ENCODE results near the gene RAB40C. TPM values are rescaled to one million over a fixed set of nuclear protein-coding genes. Genes with fewer than 3 reads are reported as not detected.

Gene RAB40C
- total RNA-seq, 3 donors from 2014 or later: 31.2 to 51.0 (median 40.1) TPM

GRCh38 chr16:560701-561412 lies 29.0 kb upstream of the RAB40C start:
- DNase-seq (no peak), ATAC-seq (no peak)
- Histone ChIP-seq H3K9me3 (no peaks in the 10 kb centered on the region), H3K4me3 (no peak overlapping the region), H3K4me1 (ENCODE audit: low read depth) (peaks cover 5% of the 10 kb centered on the region), H3K36me3 (ENCODE audit: low read depth) (no peaks in the 10 kb centered on the region)
- TF ChIP-seq CTCF (IDR thresholded peaks at IDR 0.05): no peak
- intact Hi-C loops (cut with DNase I, micrococcal nuclease): no loop called here

GRCh38 chr16:561413-561794 lies 28.5 kb upstream of the RAB40C start:
- H3K4me1 ChIP-seq (ENCODE audit: low read depth): peaks cover 7% of the 10 kb centered on the region
- no peaks in the 10 kb centered on the region for H3K36me3 ChIP-seq (ENCODE audit: low read depth)
- H3K9me3 ChIP-seq: no peaks in the 10 kb centered on the region
- intact Hi-C loops (cut with DNase I, micrococcal nuclease): no loop called here
- ATAC-seq (no peak), DNase-seq (no peak)
- H3K4me3 ChIP-seq: no peak overlapping the region
- TF ChIP-seq CTCF (IDR thresholded peaks at IDR 0.05): no peak

GRCh38 chr16:561957-562938 lies 27.6 kb upstream of the RAB40C start:
- intact Hi-C loops (cut with DNase I, micrococcal nuclease): no loop called here
- H3K4me3 ChIP-seq: no peak overlapping the region
- no peaks in the 10 kb centered on the region for H3K36me3 ChIP-seq (ENCODE audit: low read depth)
- no peaks in the 10 kb centered on the region for H3K9me3 ChIP-seq
- H3K4me1 ChIP-seq (ENCODE audit: low read depth): peaks cover 15% of the 10 kb centered on the region
- ATAC-seq (no peak), DNase-seq (no peak)
- TF ChIP-seq CTCF (IDR thresholded peaks at IDR 0.05): no peak

GRCh38 chr16:563072-563644 lies 26.7 kb upstream of the RAB40C start:
- DNase-seq: no peak
- ATAC-seq: no peak
- intact Hi-C loops (cut with DNase I, micrococcal nuclease): no loop called here

More at GRCh38 chr16:563072-563644, 26.7 kb upstream of the RAB40C start:
- H3K4me1 ChIP-seq (ENCODE audit: low read depth): peaks cover 23% of the 10 kb centered on the region
- no peak for TF ChIP-seq CTCF (IDR thresholded peaks at IDR 0.05)
- no peak overlapping the region for H3K4me3 ChIP-seq
- H3K36me3 ChIP-seq (ENCODE audit: low read depth): no peaks in the 10 kb centered on the region
- no peaks in the 10 kb centered on the region for H3K9me3 ChIP-seq
